SK-N-SH treated with all-trans-retinoic acid at 6 μM for 48 hours (cell line): ENCODE measurements around the gene GPRIN1.

ENCODE experiments used
- ATAC-seq: fragments of 200-7000 bp; cut with Tn5 transposase; 3 replicates; pipeline ENCODE4 v1.9.1; 2020; ENCODE audit warnings: mild to moderate bottlenecking, moderate library complexity
- ARNTL ChIP-seq: fragments of 450-650 bp; formaldehyde crosslinking; IDR thresholded peaks from 2 replicates; pipeline ENCODE4 v1.5.0; 2020; ENCODE audit warnings: low read depth, mild to moderate bottlenecking, moderate library complexity, borderline replicate concordance
- BACH2 ChIP-seq: fragments of 250-450 bp; sonication (Bioruptor Pico); IDR thresholded peaks from 2 replicates; pipeline ENCODE4 v1.9.0; 2021; ENCODE audit warnings: mild to moderate bottlenecking, borderline replicate concordance
- CSDC2 ChIP-seq: fragments of 250-450 bp; sonication (Bioruptor Pico); IDR thresholded peaks from 2 replicates; pipeline ENCODE4 v1.5.0; 2020; ENCODE audit warnings: mild to moderate bottlenecking, moderate library complexity
- CSRNP3 ChIP-seq: fragments of 250-450 bp; sonication (Bioruptor Pico); IDR thresholded peaks from 2 replicates; pipeline ENCODE4 v1.5.1; 2021; ENCODE audit warnings: mild to moderate bottlenecking, moderate library complexity
- ESRRG ChIP-seq: fragments of 250-450 bp; sonication (Bioruptor Pico); IDR thresholded peaks from 2 replicates; pipeline ENCODE4 v1.6.1; 2021; ENCODE audit warnings: mild to moderate bottlenecking
- GLIS3 ChIP-seq: fragments of 250-450 bp; sonication (Bioruptor Pico); IDR thresholded peaks from 2 replicates; pipeline ENCODE4 v1.5.0; 2020; ENCODE audit warnings: mild to moderate bottlenecking, moderate library complexity
- ISL1 ChIP-seq: fragments of 250-450 bp; sonication (Bioruptor Pico); IDR thresholded peaks from 2 replicates; pipeline ENCODE4 v2.1.2; 2022; ENCODE audit warnings: mild to moderate bottlenecking, moderate library complexity
- OSR1 ChIP-seq: fragments of 250-450 bp; sonication (Bioruptor Pico); IDR thresholded peaks from 2 replicates; pipeline ENCODE4 v1.8.0; 2022; ENCODE audit warnings: moderate library complexity, mild to moderate bottlenecking, inconsistent platforms
- RARB ChIP-seq: fragments of 250-450 bp; sonication (Bioruptor Pico); IDR thresholded peaks from 2 replicates; pipeline ENCODE4 v1.8.0; 2021; ENCODE audit warnings: mild to moderate bottlenecking, moderate library complexity
- SNAI2 ChIP-seq: fragments of 250-450 bp; sonication (Bioruptor Pico); IDR thresholded peaks from 2 replicates; pipeline ENCODE4 v1.5.0; 2020; ENCODE audit warnings: mild to moderate bottlenecking, moderate library complexity
- TCF4 ChIP-seq: fragments of 250-450 bp; sonication (Bioruptor Pico); IDR thresholded peaks from 2 replicates; pipeline ENCODE4 v1.8.0; 2021; ENCODE audit warnings: mild to moderate bottlenecking, moderate library complexity, borderline replicate concordance
- TOX ChIP-seq: fragments of 250-450 bp; sonication (Bioruptor Pico); IDR thresholded peaks from 2 replicates; pipeline ENCODE4 v1.8.0; 2021; ENCODE audit warnings: mild to moderate bottlenecking, moderate library complexity, borderline replicate concordance
- ZC3H10 ChIP-seq: fragments of 250-450 bp; sonication (Bioruptor Pico); IDR thresholded peaks from 2 replicates; pipeline ENCODE4 v1.5.1; 2021; ENCODE audit warnings: mild to moderate bottlenecking, moderate library complexity
- ZNF565 ChIP-seq: fragments of 450-650 bp; formaldehyde crosslinking; conservative IDR thresholded peaks from 2 replicates; pipeline ENCODE4 v1.5.0; 2020; ENCODE audit warnings: low read depth, mild to moderate bottlenecking, moderate library complexity
- ZNF70 ChIP-seq: fragments of 450-650 bp; formaldehyde crosslinking; IDR thresholded peaks from 2 replicates; pipeline ENCODE4 v1.5.0; 2020; ENCODE audit warnings: mild to moderate bottlenecking, moderate library complexity
- ZNF8 ChIP-seq: fragments of 450-650 bp; formaldehyde crosslinking; IDR thresholded peaks from 2 replicates; pipeline ENCODE4 v1.5.0; 2020; ENCODE audit warnings: mild to moderate bottlenecking, moderate library complexity
- TF ChIP-seq, protein P1 (sequence below): fragments of 250-450 bp; sonication (Bioruptor Pico); IDR thresholded peaks from 2 replicates; pipeline ENCODE4 v1.5.0; 2020; ENCODE audit warnings: mild to moderate bottlenecking, moderate library complexity
- TF ChIP-seq, protein P2 (sequence below): fragments of 250-450 bp; sonication (Bioruptor Pico); IDR thresholded peaks from 2 replicates; pipeline ENCODE4 v1.5.1; 2020; ENCODE audit warnings: low read depth, mild to moderate bottlenecking, moderate library complexity
- TF ChIP-seq, protein P3 (sequence below): fragments of 250-450 bp; sonication (Bioruptor Pico); IDR thresholded peaks from 2 replicates; pipeline ENCODE4 v1.8.0; 2021; ENCODE audit warnings: low read depth, mild to moderate bottlenecking, moderate library complexity, borderline replicate concordance
- TF ChIP-seq, protein P4 (sequence below): fragments of 250-450 bp; sonication (Bioruptor Pico); IDR thresholded peaks from 2 replicates; pipeline ENCODE4 v1.8.0; 2020; ENCODE audit warnings: mild to moderate bottlenecking, moderate library complexity, borderline replicate concordance

GPRIN1 gene

DNA sequence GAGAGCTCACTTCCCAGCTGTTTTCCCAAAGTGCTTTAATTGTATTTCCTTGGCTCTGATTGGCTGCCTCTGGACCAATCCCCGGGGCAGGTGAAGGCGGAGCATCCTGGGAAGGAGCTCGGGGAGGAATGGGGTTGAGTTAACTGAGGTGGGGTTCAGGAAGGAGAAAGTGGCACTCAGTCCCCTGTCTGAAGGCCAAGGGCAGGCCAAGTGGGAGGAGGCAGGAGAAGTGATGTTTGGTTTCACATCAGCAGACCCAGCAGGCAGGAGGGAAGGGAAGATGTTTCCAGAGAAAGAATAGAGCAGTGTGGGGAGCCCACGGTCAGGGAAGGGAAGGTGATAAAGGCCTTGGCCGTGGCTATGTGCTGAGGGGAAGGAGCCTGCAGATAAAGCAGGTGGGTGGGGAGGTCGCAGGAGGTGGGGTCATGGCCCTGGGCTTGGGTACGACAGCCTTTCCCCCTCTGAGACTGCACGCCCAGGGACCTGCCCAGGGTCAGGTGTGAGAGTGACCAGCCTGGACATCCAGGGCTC lies 40.5 kb upstream of the GPRIN1 start:
- TF ChIP-seq TCF4 (CRISPR knock-in tag) = no peak
- peak; percentile 73 for TF ChIP-seq ZNF70 (CRISPR knock-in tag)
- no peak for ATAC-seq

DNA sequence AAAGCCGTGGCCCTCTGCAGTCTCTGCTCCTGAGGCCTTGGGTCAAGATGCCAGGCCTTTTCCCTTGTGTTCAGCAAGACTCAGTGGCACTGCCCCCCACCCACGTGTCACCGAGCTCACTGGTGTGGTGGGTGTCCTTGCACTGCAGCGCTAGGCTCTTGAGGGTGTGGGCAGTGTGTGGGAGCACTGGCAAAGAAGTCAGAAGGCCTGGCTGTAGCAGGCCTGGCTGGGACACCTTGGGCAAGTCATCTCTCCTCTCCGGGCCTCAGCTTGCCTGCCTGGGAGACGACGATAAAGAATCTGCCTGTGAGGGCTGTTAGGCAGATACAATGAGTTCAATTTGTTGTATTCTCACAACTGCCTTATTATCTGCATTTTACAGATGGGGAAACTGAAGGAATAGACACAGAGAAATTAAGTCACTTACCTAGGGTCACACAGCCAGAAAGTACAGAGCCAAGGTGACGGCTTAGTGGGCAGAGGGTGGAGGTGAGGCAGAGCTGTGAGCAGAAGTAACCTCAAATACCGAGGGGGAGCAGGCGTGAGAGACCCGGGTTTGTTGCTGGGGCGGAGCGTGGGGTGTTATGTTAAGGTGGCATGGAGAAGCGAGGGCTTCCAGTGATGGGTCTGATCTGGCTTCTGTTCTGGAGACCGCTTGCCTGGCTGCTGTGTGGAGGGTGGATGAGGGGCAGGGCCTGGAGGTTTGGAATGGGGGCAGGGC lies 38.7 kb upstream of the GPRIN1 start:
- TF ChIP-seq ARNTL (CRISPR knock-in tag) (no peak), OSR1 (CRISPR knock-in tag) (no peak), ISL1 (CRISPR knock-in tag) (no peak), CSRNP3 (no peak), TOX (CRISPR knock-in tag) (no peak), RARB (CRISPR knock-in tag) (no peak), ZC3H10 (no peak)
- TF ChIP-seq, protein P1, sequence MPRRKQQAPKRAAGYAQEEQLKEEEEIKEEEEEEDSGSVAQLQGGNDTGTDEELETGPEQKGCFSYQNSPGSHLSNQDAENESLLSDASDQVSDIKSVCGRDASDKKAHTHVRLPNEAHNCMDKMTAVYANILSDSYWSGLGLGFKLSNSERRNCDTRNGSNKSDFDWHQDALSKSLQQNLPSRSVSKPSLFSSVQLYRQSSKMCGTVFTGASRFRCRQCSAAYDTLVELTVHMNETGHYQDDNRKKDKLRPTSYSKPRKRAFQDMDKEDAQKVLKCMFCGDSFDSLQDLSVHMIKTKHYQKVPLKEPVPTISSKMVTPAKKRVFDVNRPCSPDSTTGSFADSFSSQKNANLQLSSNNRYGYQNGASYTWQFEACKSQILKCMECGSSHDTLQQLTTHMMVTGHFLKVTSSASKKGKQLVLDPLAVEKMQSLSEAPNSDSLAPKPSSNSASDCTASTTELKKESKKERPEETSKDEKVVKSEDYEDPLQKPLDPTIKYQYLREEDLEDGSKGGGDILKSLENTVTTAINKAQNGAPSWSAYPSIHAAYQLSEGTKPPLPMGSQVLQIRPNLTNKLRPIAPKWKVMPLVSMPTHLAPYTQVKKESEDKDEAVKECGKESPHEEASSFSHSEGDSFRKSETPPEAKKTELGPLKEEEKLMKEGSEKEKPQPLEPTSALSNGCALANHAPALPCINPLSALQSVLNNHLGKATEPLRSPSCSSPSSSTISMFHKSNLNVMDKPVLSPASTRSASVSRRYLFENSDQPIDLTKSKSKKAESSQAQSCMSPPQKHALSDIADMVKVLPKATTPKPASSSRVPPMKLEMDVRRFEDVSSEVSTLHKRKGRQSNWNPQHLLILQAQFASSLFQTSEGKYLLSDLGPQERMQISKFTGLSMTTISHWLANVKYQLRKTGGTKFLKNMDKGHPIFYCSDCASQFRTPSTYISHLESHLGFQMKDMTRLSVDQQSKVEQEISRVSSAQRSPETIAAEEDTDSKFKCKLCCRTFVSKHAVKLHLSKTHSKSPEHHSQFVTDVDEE (CRISPR knock-in tag) = no peak
- no peak for ATAC-seq

DNA sequence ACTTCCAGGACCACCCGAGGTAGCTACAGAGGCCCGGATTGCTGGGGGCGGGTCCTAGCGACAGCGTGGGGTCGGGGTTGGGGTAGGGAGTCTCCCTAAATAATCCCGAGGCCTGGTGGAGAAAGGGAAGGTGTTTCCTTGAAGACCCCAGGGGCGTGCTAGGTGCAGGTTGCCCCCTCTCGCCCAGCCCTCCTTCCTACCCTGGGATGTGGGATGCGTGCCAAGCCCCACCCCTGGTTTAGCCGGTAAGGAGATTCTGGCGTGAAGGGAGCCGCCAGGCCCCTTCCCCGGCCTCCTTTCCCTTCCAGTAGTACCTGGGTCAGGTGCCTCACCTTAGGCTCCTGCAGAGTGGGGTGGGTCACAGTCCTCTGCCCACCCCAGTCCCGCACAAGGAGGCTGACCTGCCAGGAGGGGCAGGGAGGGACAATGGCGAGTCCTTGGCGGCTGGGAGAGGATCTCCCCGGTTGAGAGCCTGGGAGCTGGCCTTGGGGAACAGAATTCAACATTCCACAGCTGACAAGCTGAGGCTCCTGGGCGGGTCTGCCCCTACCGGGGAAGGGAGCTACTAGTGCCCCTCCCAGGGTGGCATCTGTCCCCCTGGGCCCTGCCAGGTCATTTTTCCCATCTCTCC lies 38.0 kb upstream of the GPRIN1 start:
- TF ChIP-seq BACH2 (CRISPR knock-in tag) (no peak), OSR1 (CRISPR knock-in tag) (no peak), SNAI2 (CRISPR knock-in tag) (no peak), CSRNP3 (no peak), TOX (CRISPR knock-in tag) (no peak), ARNTL (CRISPR knock-in tag) (no peak), CSDC2 (no peak), RARB (CRISPR knock-in tag) (no peak), ZNF565 (CRISPR knock-in tag) (no peak), ESRRG (CRISPR knock-in tag) (no peak), GLIS3 (CRISPR knock-in tag) (no peak), TCF4 (CRISPR knock-in tag) (no peak), ZNF8 (CRISPR knock-in tag) (no peak)
- TF ChIP-seq, protein P1 (CRISPR knock-in tag) = no peak
- TF ChIP-seq, protein P2, sequence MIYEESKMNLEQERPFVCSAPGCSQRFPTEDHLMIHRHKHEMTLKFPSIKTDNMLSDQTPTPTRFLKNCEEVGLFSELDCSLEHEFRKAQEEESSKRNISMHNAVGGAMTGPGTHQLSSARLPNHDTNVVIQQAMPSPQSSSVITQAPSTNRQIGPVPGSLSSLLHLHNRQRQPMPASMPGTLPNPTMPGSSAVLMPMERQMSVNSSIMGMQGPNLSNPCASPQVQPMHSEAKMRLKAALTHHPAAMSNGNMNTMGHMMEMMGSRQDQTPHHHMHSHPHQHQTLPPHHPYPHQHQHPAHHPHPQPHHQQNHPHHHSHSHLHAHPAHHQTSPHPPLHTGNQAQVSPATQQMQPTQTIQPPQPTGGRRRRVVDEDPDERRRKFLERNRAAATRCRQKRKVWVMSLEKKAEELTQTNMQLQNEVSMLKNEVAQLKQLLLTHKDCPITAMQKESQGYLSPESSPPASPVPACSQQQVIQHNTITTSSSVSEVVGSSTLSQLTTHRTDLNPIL (CRISPR knock-in tag) = no peak
- TF ChIP-seq, protein P3, sequence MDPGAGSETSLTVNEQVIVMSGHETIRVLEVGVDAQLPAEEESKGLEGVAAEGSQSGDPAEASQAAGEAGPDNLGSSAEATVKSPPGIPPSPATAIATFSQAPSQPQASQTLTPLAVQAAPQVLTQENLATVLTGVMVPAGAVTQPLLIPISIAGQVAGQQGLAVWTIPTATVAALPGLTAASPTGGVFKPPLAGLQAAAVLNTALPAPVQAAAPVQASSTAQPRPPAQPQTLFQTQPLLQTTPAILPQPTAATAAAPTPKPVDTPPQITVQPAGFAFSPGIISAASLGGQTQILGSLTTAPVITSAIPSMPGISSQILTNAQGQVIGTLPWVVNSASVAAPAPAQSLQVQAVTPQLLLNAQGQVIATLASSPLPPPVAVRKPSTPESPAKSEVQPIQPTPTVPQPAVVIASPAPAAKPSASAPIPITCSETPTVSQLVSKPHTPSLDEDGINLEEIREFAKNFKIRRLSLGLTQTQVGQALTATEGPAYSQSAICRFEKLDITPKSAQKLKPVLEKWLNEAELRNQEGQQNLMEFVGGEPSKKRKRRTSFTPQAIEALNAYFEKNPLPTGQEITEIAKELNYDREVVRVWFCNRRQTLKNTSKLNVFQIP (CRISPR knock-in tag) = no peak
- TF ChIP-seq, protein P4, sequence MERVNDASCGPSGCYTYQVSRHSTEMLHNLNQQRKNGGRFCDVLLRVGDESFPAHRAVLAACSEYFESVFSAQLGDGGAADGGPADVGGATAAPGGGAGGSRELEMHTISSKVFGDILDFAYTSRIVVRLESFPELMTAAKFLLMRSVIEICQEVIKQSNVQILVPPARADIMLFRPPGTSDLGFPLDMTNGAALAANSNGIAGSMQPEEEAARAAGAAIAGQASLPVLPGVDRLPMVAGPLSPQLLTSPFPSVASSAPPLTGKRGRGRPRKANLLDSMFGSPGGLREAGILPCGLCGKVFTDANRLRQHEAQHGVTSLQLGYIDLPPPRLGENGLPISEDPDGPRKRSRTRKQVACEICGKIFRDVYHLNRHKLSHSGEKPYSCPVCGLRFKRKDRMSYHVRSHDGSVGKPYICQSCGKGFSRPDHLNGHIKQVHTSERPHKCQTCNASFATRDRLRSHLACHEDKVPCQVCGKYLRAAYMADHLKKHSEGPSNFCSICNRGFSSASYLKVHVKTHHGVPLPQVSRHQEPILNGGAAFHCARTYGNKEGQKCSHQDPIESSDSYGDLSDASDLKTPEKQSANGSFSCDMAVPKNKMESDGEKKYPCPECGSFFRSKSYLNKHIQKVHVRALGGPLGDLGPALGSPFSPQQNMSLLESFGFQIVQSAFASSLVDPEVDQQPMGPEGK = no peak
- TF ChIP-seq, all 23 proteins: peak for 0
- peak; percentile 5 for ATAC-seq
